ENCODE data around the gene LRFN5.

DNA sequence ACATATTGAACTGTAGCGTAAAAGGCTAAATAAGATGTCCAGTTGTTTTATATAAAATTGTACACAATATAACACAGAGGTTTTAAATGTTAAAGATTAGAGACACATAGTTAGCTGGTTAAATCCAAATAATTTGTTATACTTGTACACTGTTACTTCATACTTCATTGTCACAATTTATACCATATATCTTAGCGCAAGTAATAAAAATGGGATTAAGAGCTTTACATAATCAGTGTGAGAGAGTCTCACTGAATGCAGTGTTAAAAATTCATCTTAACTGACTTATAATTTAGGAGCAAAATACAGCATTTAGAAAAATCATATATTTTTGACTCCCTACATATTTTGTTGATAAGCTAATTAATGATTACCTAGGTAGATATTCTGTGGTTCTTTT is 36.1 kb downstream of the LRFN5 start:
- TF ChIP-seq ZNF404 (tag by site-specific recombination; IDR thresholded peaks at IDR 0.05) (no peak), ZNF324 (tag by site-specific recombination; IDR thresholded peaks at IDR 0.05) (no peak), ZNF274 (IDR thresholded peaks at IDR 0.05; ENCODE audit: low read length) (no peak), ZNF274 (tag by site-specific recombination; IDR thresholded peaks at IDR 0.05; ENCODE audit: borderline replicate concordance) (no peak), KLF16 (tag by site-specific recombination; IDR thresholded peaks at IDR 0.05) (no peak), ZNF664 (tag by site-specific recombination; IDR thresholded peaks at IDR 0.05) (no peak), GLIS1 (tag by site-specific recombination; IDR thresholded peaks at IDR 0.05) (no peak), ZNF624 (tag by site-specific recombination; IDR thresholded peaks at IDR 0.05) (no peak)
- TF ChIP-seq, protein P1, sequence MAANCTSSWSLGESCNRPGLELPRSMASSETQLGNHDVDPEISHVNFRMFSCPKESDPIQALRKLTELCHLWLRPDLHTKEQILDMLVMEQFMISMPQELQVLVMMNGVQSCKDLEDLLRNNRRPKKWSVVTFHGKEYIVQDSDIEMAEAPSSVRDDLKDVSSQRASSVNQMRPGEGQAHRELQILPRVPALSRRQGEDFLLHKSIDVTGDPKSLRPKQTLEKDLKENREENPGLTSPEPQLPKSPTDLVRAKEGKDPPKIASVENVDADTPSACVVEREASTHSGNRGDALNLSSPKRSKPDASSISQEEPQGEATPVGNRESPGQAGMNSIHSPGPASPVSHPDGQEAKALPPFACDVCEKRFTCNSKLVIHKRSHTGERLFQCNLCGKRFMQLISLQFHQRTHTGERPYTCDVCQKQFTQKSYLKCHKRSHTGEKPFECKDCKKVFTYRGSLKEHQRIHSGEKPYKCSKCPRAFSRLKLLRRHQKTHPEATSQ (tag by site-specific recombination; IDR thresholded peaks at IDR 0.05), result no peak
- TF ChIP-seq, protein P2, sequence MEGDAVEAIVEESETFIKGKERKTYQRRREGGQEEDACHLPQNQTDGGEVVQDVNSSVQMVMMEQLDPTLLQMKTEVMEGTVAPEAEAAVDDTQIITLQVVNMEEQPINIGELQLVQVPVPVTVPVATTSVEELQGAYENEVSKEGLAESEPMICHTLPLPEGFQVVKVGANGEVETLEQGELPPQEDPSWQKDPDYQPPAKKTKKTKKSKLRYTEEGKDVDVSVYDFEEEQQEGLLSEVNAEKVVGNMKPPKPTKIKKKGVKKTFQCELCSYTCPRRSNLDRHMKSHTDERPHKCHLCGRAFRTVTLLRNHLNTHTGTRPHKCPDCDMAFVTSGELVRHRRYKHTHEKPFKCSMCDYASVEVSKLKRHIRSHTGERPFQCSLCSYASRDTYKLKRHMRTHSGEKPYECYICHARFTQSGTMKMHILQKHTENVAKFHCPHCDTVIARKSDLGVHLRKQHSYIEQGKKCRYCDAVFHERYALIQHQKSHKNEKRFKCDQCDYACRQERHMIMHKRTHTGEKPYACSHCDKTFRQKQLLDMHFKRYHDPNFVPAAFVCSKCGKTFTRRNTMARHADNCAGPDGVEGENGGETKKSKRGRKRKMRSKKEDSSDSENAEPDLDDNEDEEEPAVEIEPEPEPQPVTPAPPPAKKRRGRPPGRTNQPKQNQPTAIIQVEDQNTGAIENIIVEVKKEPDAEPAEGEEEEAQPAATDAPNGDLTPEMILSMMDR (tag by site-specific recombination; IDR thresholded peaks at IDR 0.05), result no peak
- TF ChIP-seq, protein P3, sequence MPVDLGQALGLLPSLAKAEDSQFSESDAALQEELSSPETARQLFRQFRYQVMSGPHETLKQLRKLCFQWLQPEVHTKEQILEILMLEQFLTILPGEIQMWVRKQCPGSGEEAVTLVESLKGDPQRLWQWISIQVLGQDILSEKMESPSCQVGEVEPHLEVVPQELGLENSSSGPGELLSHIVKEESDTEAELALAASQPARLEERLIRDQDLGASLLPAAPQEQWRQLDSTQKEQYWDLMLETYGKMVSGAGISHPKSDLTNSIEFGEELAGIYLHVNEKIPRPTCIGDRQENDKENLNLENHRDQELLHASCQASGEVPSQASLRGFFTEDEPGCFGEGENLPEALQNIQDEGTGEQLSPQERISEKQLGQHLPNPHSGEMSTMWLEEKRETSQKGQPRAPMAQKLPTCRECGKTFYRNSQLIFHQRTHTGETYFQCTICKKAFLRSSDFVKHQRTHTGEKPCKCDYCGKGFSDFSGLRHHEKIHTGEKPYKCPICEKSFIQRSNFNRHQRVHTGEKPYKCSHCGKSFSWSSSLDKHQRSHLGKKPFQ (tag by site-specific recombination; IDR thresholded peaks at IDR 0.05), result no peak

Data from HEK293 (cell line).